ENCODE measurements around the gene UNC13D.

- no peak for TF ChIP-seq CTCF (IDR thresholded peaks at IDR 0.05)
- no peak for TF ChIP-seq EP300 (IDR thresholded peaks at IDR 0.05; ENCODE audit: low read depth)
Observed at GRCh38 chr17:75812096-75813013, 31.8 kb downstream of the UNC13D start.

All from transverse colon (tissue), 3 donors.